Fibroblast of lung (primary cell): ENCODE results near the gene KLC1. TPM values are rescaled to one million over a fixed set of nuclear protein-coding genes. Genes with fewer than 3 reads are reported as not detected.

Experiments
- DNase-seq, 2 donors: peaks; one replicate each; pipeline versions ENCODE4 v3.0.0 to v3.0.0-alpha.2; 2010; ENCODE audit warnings: low read depth in 2 of 2
- H2AFZ ChIP-seq: 2 replicates; pipeline ENCODE4 v1.5.1; 2012; ENCODE audit warnings: low read length, control low read depth, inconsistent platforms
- H3K27ac ChIP-seq: 2 replicates; pipeline ENCODE4 v1.5.1; 2011; ENCODE audit warnings: low read length, control low read depth; ENCODE audit not compliant: insufficient read depth
- H3K27me3 ChIP-seq: 2 replicates; pipeline ENCODE4 v1.5.1; 2011; ENCODE audit warnings: mild to moderate bottlenecking, low read length; ENCODE audit not compliant: control insufficient read depth, insufficient read depth
- H3K36me3 ChIP-seq: 2 replicates; pipeline ENCODE4 v1.5.1; 2011; ENCODE audit warnings: low read length; ENCODE audit not compliant: control insufficient read depth, insufficient read depth
- H3K4me1 ChIP-seq: 2 replicates; pipeline ENCODE4 v1.5.1; 2011; ENCODE audit warnings: low read length; ENCODE audit not compliant: control insufficient read depth, insufficient read depth; ENCODE audit errors: extremely low read depth
- H3K4me2 ChIP-seq: 2 replicates; pipeline ENCODE4 v1.5.1; 2011; ENCODE audit warnings: low read length, control low read depth; ENCODE audit not compliant: insufficient read depth; ENCODE audit errors: extremely low read depth
- H3K4me3 ChIP-seq, 4 experiments: fragments of 200-600 bp in 1 of 4; sonication (generic) in 1 of 4; replicated peaks in 1 of 4; 2 replicates each; pipeline ENCODE4 v1.5.1; 2011 to 2016; ENCODE audit warnings: low read length in 4 of 4, low read depth in 3 of 4, mild to moderate bottlenecking in 3 of 4, control low read depth in 2 of 4, inconsistent platforms in 1 of 4, mixed read lengths in 1 of 4; ENCODE audit not compliant: insufficient read depth in 1 of 4; ENCODE audit errors: control extremely low read depth in 1 of 4
- H3K79me2 ChIP-seq: 2 replicates; pipeline ENCODE4 v1.5.1; 2012; ENCODE audit warnings: mild to moderate bottlenecking, low read length, inconsistent platforms; ENCODE audit not compliant: control insufficient read depth, insufficient read depth
- H3K9ac ChIP-seq: 2 replicates; pipeline ENCODE4 v1.5.1; 2011; ENCODE audit warnings: mild to moderate bottlenecking, low read length, control low read depth; ENCODE audit not compliant: insufficient read depth
- H3K9me3 ChIP-seq: 2 replicates; pipeline ENCODE4 v1.5.1; 2012; ENCODE audit warnings: low read depth, low read length; ENCODE audit not compliant: control insufficient read depth, insufficient read depth
- H4K20me1 ChIP-seq: 2 replicates; pipeline ENCODE4 v1.5.1; 2011; ENCODE audit warnings: low read length; ENCODE audit not compliant: control insufficient read depth, insufficient read depth; ENCODE audit errors: extremely low read depth
- EZH2 ChIP-seq: IDR thresholded peaks from 2 replicates; pipeline ENCODE4 v1.5.1; 2012; ENCODE audit warnings: low read length, control low read depth, mild to moderate bottlenecking; ENCODE audit errors: missing control alignments
- polyA plus RNA-seq, 2 donors: library from polyadenylated mRNA; depleted of rRNA in 1 of 2; stranded (reverse) in 1 of 2; unstranded in 1 of 2; fragments of >200 nt; gene quantifications; 2 replicates each; pipeline ENCODE4 v1.2.1, GENCODE V29; 2011 to 2012; ENCODE audit warnings: missing spikeins in 1 of 2
- total RNA-seq: library from RNA; depleted of rRNA; stranded (reverse); fragments of >200 nt; gene quantifications from 2 replicates; pipeline ENCODE4 v1.2.1, GENCODE V29; 2014
- TF ChIP-seq, protein P1 (sequence below), 2 donors: IDR thresholded peaks in 1 of 2; conservative IDR thresholded peaks in 1 of 2; 1 replicate in 1 of 2; 2 replicates in 1 of 2; pipeline ENCODE4 v1.5.1; 2011 to 2012; ENCODE audit warnings: low read length in 2 of 2, control low read depth in 1 of 2, inconsistent platforms in 1 of 2, low read depth in 1 of 2, mild to moderate bottlenecking in 1 of 2

The KLC1 gene
- total and polyA plus RNA-seq, 2 donors (not counting 1 experiment from before 2014, with no cell fraction given): 180 to 219 TPM

DNA sequence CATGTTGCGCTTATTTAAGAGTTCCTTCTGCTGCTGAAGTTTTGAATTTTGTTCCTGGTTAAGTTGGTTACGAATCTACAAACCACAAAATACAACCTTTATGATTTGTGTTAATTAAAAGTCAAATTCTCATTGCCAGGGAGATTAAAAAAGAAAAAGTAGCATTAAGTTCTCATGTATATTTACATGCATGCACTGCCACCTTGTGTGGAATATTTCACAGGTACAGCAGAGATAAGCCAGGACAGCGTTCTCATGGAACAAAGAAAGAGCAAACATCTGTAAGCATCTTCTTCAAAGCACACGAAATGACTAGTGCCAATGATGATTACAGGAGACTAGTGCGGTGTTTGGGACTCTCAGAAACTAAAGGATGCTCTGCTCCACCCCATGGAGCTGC, 120.8 kb downstream of the KLC1 start:
- Histone ChIP-seq H3K4me2 (no peak overlapping the region), H3K27me3 (no peaks in the 10 kb centered on the region), H3K36me3 (no peaks in the 10 kb centered on the region), H2AFZ (no peak overlapping the region), H3K9ac (no peak overlapping the region), H3K27ac (no peak overlapping the region), H3K4me1 (no peaks in the 10 kb centered on the region), H3K9me3 (no peaks in the 10 kb centered on the region), H3K4me3 (no peak overlapping the region), H4K20me1 (no peaks in the 10 kb centered on the region), H3K79me2 (no peaks in the 10 kb centered on the region)
- no peak for DNase-seq
- no peak for TF ChIP-seq EZH2
- TF ChIP-seq, protein P1, sequence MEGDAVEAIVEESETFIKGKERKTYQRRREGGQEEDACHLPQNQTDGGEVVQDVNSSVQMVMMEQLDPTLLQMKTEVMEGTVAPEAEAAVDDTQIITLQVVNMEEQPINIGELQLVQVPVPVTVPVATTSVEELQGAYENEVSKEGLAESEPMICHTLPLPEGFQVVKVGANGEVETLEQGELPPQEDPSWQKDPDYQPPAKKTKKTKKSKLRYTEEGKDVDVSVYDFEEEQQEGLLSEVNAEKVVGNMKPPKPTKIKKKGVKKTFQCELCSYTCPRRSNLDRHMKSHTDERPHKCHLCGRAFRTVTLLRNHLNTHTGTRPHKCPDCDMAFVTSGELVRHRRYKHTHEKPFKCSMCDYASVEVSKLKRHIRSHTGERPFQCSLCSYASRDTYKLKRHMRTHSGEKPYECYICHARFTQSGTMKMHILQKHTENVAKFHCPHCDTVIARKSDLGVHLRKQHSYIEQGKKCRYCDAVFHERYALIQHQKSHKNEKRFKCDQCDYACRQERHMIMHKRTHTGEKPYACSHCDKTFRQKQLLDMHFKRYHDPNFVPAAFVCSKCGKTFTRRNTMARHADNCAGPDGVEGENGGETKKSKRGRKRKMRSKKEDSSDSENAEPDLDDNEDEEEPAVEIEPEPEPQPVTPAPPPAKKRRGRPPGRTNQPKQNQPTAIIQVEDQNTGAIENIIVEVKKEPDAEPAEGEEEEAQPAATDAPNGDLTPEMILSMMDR (conservative IDR thresholded peaks at IDR 0.05 in 1 of 2, IDR thresholded peaks at IDR 0.05 in 1 of 2; ENCODE audit: low read depth in 1 of 2, low read length in 2 of 2): no peak

Other genes starting within 250 kb of the KLC1 start
- gene MARK3, start 243.8 kb upstream of the KLC1 start, total RNA-seq: 93.7 and 119 TPM in 2 replicates
- gene MARK3, start 243.8 kb upstream of the KLC1 start, polyA plus RNA-seq: 76.0 and 76.7 TPM in 2 replicates
- 69.9 and 136 TPM in 2 replicates for gene CKB, start 106.4 kb upstream of the KLC1 start, total RNA-seq
- 57.2 and 65.2 TPM in 2 replicates for gene CKB, start 106.4 kb upstream of the KLC1 start, polyA plus RNA-seq
- gene TRMT61A, start 100.0 kb upstream of the KLC1 start, total RNA-seq: 10.6 and 11.0 TPM in 2 replicates
- gene TRMT61A, start 100.0 kb upstream of the KLC1 start, polyA plus RNA-seq: 4.2 and 5.0 TPM in 2 replicates
- 25.8 and 28.8 TPM in 2 replicates for gene BAG5, start 66.6 kb upstream of the KLC1 start, total RNA-seq
- gene BAG5, start 66.6 kb upstream of the KLC1 start, polyA plus RNA-seq: 14.3 and 14.9 TPM in 2 replicates
- gene COA8, start 66.3 kb upstream of the KLC1 start, total RNA-seq: 26.4 and 32.1 TPM in 2 replicates
- 19.4 and 25.5 TPM in 2 replicates for gene COA8, start 66.3 kb upstream of the KLC1 start, polyA plus RNA-seq
- gene XRCC3, start 86.2 kb downstream of the KLC1 start, total RNA-seq: 2.8 and 9.2 TPM in 2 replicates
- gene XRCC3, start 86.2 kb downstream of the KLC1 start, polyA plus RNA-seq: 4.9 and 10.7 TPM in 2 replicates
- 67.0 and 84.9 TPM in 2 replicates for gene ZFYVE21, start 86.6 kb downstream of the KLC1 start, total RNA-seq
- gene ZFYVE21, start 86.6 kb downstream of the KLC1 start, polyA plus RNA-seq: 94.5 and 125 TPM in 2 replicates
- 1.3 and 2.0 TPM in 2 replicates for gene PPP1R13B, start 218.4 kb downstream of the KLC1 start, total RNA-seq
- 2.7 and 3.3 TPM in 2 replicates for gene PPP1R13B, start 218.4 kb downstream of the KLC1 start, polyA plus RNA-seq